A549 treated with CORT108297 at 1 μM for 4 hours (cell line): ENCODE results near the gene DYNLT2B. TPM values are rescaled to one million over a fixed set of nuclear protein-coding genes. Genes with fewer than 3 reads are reported as not detected.

Experiments used
- total RNA-seq: library from RNA; stranded (reverse); fragments of 200-300 nt; extraction: Qiagen RNA extraction; gene quantifications from 5 replicates; pipeline ENCODE4 v1.2.3, GENCODE V29; 2022

The DYNLT2B gene
- 22.8 to 26.6 TPM (median 25.2 TPM) in 5 replicates for total RNA-seq

GRCh38 chr3:196317687-196318467 lies at the start of gene DYNLT2B:
DYNLT2B (minus strand) TSS chr3:196318240; CDS start chr3:196318152, 88 bp downstream.

GRCh38 chr3:196287440-196288140 lies 30.4 kb downstream of the DYNLT2B start, which contains the start of gene PCYT1A:
PCYT1A (minus strand) TSS chr3:196287726; CDS start chr3:196270531, 17,195 bp downstream.

Other genes with a start within 250 kb of the DYNLT2B start
- gene TFRC, start 236.2 kb downstream of the DYNLT2B start, total RNA-seq: 86.1 to 105 TPM (median 94.1 TPM) in 5 replicates
- gene ZDHHC19, start 106.8 kb downstream of the DYNLT2B start, total RNA-seq: 0.09 to 0.27 TPM (median 0.18 TPM) in 3 of 5 replicates, not detected in the others
- not detected in 5 replicates for gene SLC51A, start 101.7 kb downstream of the DYNLT2B start, total RNA-seq
- gene PCYT1A, start 30.5 kb downstream of the DYNLT2B start, total RNA-seq: 28.9 to 37.4 TPM (median 33.4 TPM) in 5 replicates
- 8.1 to 11.0 TPM (median 10.6 TPM) in 5 replicates for gene TM4SF19, start 20.1 kb upstream of the DYNLT2B start, total RNA-seq
- gene UBXN7, start 114.2 kb upstream of the DYNLT2B start, total RNA-seq: 6.6 to 10.4 TPM (median 8.8 TPM) in 5 replicates
- 3.5 to 4.8 TPM (median 4.4 TPM) in 5 replicates for gene RNF168, start 185.5 kb upstream of the DYNLT2B start, total RNA-seq
- gene SMCO1, start 197.1 kb upstream of the DYNLT2B start, total RNA-seq: 0.03 TPM in 1 of 5 replicates, not detected in the others